ENCODE measurements around the gene CNTFR.
"Not testable (repeated sequence)": the region's sequence is repeated elsewhere in the genome, so short reads cannot be mapped to it uniquely, and the experiment has no call there.

CNTFR gene

GRCh38 chr9:34589636-34590380 lies at the start of gene CNTFR:
Gene CNTFR, minus strand, starts transcription at chr9:34589724. Its CDS starts 20,743 bp downstream, at chr9:34568981.
- DNase-seq (ENCODE audit: low read depth), result no peak

- DNase-seq (ENCODE audit: low read depth), result not testable (repeated sequence)
These were observed 49.8 kb upstream of the CNTFR start for GRCh38 chr9:34639322-34639721.

GRCh38 chr9:34638138-34638445 lies 48.6 kb upstream of the CNTFR start:
- DNase-seq (ENCODE audit: low read depth), result no peak

GRCh38 chr9:34637356-34638137 lies 48.0 kb upstream of the CNTFR start, which contains the start of gene SIGMAR1:
Gene SIGMAR1, minus strand, starts transcription at chr9:34637787. Its CDS starts 90 bp downstream, at chr9:34637697.
- peak; percentile 94 for DNase-seq (ENCODE audit: low read depth)

- peak; percentile 40 for DNase-seq (ENCODE audit: low read depth)
These were observed 47.3 kb upstream of the CNTFR start for GRCh38 chr9:34636791-34637355.

GRCh38 chr9:34635556-34635955 lies 46.0 kb upstream of the CNTFR start:
- DNase-seq (ENCODE audit: low read depth), result no peak

- no peak for DNase-seq (ENCODE audit: low read depth)
These were observed 45.2 kb upstream of the CNTFR start for GRCh38 chr9:34634551-34635248.

- peak; percentile 40 for DNase-seq (ENCODE audit: low read depth)
These were observed 44.5 kb upstream of the CNTFR start for GRCh38 chr9:34633851-34634550.

- DNase-seq (ENCODE audit: low read depth), result no peak
These were observed 43.6 kb upstream of the CNTFR start for GRCh38 chr9:34633166-34633565.

- no peak for DNase-seq (ENCODE audit: low read depth)
These were observed 41.1 kb upstream of the CNTFR start for GRCh38 chr9:34630402-34631154.

GRCh38 chr9:34629491-34629808 lies 39.9 kb upstream of the CNTFR start:
- no peak for DNase-seq (ENCODE audit: low read depth)

GRCh38 chr9:34628656-34629490 lies 39.3 kb upstream of the CNTFR start, which contains the start of gene ARID3C:
Gene ARID3C, minus strand, starts transcription at chr9:34629066. Its CDS starts 1,052 bp downstream, at chr9:34628014.
- DNase-seq (ENCODE audit: low read depth), result no peak

GRCh38 chr9:34627716-34628655 lies 38.5 kb upstream of the CNTFR start:
- no peak for DNase-seq (ENCODE audit: low read depth)

- DNase-seq (ENCODE audit: low read depth), result no peak
These were observed 35.6 kb upstream of the CNTFR start for GRCh38 chr9:34625186-34625486.

- DNase-seq (ENCODE audit: low read depth), result no peak
These were observed 35.1 kb upstream of the CNTFR start for GRCh38 chr9:34624475-34625185.

GRCh38 chr9:34623374-34624235 lies 34.1 kb upstream of the CNTFR start:
- no peak for DNase-seq (ENCODE audit: low read depth)

Data from fibroblast of gingiva (primary cell).